CD1c-positive myeloid dendritic cell (primary cell): ENCODE measurements around the gene MRPS16.

ENCODE experiments used
- DNase-seq: peaks from one replicate; pipeline ENCODE4 v3.0.0-alpha.2; 2016; ENCODE audit errors: extremely low spot score

MRPS16 gene

DNA sequence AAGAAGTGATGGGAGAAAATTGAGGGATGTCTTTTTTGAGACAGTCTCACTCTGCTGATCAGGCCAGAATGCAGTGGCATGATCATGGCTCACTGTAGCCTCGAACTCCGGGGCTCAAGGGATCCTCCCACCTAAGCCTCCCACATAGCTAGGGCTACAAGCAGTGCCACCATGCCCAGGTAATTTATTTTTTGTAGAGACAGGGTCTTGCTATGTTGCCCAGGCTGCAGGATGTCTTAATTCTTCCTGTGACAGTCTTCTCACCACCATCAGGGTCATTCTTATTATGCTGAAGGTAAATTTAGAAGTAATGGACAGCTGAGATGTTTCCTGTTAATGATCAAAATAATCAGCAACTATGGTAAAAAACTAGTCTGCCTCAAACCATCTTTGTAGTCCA is 12.5 kb downstream of the MRPS16 start:
- DNase-seq = no peak

DNA sequence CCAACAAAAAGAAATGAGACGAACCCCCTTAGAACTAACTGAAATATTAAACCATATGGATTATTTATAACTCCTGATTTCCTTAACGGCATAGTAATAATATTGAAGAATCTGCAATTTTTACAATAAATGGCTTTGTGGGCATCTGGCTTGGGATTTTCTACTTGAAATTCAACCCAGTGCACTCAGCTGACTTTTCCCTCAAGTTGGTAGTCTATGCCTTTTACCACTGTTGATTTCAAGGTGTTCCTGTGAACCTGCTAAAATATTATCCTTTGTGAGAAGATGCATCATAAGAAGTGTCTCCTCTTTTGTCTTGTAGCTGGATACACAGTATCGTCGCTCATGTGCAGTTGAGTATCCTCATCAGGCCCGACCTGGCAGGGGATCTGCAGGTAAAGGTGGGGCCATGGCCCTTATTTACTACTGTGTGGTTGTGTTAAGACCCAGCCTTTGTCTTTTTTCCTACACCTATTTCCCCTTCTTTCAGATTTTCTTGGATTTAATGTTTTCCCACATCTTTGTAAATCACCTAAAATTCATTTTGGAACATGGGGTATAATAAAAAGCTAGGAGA is 13.4 kb downstream of the MRPS16 start:
- DNase-seq = no peak

DNA sequence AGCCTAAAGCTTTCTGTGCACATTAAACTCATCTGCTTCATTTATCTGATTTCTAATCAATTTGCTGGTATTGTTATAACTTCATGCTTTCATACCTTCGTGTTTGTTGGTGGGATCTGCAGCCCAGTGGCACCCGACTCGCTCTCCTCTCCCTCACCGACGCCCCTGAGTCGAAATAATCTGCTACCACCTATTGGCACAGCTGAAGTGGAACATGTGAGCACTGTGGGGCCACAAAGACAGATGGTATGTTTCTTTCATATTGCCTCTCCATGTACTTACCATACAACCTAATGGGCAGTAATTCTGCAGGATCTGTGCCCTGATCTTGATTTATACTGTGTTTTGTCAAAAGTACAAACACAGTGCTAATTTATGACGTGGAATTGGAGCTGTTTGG is 17.7 kb downstream of the MRPS16 start:
- no peak for DNase-seq

- no peak for DNase-seq
Measured at GRCh38 chr10:73233883-73234282, 18.6 kb downstream of the MRPS16 start.

DNA sequence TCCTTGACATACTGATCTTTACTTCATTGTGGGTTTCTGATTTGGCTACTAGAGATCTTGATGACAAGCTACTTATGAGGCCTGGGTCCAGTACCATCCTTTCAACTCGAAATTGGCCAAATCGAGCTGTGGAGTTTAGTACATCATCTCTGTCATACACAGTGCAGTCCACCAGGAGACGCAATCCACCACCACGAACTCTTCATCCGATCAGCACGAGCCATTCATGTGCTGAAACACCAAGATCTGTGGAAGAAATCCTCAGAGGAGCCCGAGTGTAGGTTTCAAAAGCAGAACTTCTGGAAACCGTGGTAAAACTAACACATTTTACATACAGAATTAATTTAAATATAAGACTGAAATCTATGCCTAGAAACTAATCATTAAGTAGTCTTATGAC is 19.6 kb downstream of the MRPS16 start:
- DNase-seq = no peak

DNA sequence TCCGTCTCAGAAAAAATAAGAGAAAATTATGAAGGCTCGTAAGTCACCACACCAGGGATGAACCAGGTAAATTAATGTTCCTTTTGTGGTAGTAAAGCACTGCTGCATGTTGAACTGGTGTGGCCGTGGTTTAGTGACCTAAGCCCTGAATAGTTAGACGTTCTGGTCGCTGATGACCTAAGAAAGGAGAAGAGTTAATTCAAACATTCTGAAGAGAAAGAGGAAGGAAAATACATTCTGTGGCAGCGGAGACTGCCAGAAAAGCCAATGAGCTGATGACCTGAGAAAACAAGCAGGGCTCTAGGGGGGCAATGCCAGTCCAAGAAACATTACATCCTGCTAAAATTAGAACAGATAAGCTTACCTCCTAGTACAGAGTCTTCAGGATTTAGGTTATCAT is 22.9 kb downstream of the MRPS16 start:
- DNase-seq = peak; percentile 60

DNA sequence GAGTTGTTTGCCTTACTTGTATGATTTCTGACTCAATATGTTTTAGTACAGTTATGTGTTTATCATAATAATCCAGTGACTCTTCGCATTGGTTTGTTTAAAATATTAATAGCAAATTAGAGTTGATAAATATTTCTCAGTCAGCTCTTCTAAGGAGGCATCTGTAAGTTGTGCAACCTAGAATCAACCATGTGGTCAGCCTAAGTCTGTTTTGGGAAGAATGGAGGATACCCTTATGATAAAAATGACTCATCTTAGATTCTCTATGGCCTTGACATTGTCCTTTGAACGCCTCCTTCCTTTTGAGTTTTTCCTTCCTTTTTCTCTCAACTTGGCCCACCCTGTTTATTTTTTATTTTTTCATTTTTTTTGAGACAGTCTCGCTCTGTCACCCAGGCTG is 24.2 kb downstream of the MRPS16 start:
- DNase-seq = peak; percentile 29

GRCh38 chr10:73226663-73227062 is 25.8 kb downstream of the MRPS16 start:
- DNase-seq = no peak

GRCh38 chr10:73225518-73225917 is 26.9 kb downstream of the MRPS16 start:
- no peak for DNase-seq

- DNase-seq = no peak
Measured at GRCh38 chr10:73220989-73221388, 31.5 kb downstream of the MRPS16 start.

DNA sequence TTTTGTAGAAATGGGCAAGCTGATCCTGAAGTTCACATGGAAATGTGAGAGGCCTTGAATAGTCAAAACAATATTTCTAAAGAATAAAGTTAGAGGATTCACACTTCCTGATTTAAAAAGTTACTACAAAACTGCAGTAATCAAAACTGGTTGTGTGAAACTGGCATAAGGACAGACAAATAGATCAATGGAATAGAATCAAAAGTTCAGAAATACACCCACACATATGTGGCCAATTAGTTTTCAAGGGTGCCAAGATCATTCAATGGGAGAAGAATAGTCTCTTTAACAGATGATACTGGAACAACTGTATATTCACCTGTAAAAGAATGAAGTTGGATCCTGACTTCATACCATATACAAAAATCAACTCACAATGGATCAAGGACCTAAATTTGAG is 33.1 kb downstream of the MRPS16 start:
- no peak for DNase-seq

DNA sequence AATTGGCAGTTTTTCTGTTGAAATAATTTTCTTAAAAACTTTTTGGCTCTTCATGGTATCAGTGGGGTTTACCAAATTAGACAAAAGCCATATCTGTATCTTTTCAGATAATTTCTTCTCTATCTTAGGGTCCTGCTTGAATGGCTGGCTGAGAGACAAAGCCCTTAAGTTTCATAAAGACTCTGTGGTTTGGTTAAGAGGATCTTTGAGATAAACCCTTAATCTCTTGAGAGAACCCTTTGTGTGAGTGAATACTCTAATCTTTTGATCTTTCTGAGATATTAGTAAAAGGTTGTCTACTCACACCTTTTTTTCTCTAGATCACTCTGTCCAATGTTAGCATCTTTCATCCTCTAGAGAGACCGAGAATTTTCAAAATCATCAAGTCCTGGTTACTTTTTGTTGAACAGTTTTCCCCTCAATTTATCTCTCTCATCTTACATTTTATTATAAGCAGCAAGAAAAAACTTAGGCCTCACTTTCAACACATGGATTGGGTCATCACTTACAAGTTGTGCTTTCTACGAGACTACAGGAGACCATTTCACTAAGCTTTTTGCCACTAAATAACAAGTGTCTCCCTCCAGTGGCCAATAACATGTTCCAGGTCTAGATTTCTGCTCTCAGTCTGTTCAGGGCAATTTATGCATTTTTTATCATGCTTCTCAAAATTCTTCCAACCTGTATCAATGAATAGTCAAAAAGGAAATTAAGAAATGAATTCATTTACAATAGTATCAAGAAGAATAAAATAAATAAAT is 33.8 kb downstream of the MRPS16 start:
- DNase-seq = peak; percentile 10

DNA sequence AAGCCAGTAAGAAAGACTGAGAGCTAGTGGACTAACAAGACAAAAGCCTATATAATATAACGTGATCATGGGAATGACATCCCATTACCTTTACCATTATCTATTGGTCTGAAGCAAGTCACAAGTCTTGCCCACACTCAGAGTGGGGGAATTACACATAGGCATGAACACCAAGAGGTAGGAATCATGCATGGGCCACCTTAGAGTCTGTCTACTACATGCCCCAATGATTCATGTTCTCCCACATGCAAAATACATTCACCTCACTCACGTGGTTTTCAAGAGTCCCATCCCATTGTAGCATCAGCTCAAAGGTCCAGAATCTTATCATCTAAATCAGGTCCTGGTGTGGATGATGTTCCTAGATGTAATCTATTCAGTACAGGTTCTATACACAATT is 34.8 kb downstream of the MRPS16 start:
- DNase-seq = no peak

GRCh38 chr10:73215749-73216148 is 36.7 kb downstream of the MRPS16 start:
- DNase-seq = no peak

- DNase-seq = no peak
Measured at GRCh38 chr10:73211106-73211811, 41.2 kb downstream of the MRPS16 start.

- no peak for DNase-seq
Measured at GRCh38 chr10:73210395-73211105, 41.9 kb downstream of the MRPS16 start.

- no peak for DNase-seq
Measured at GRCh38 chr10:73209705-73210104, 42.7 kb downstream of the MRPS16 start.

GRCh38 chr10:73207883-73208282 is 44.6 kb downstream of the MRPS16 start:
- no peak for DNase-seq

GRCh38 chr10:73206385-73206784 is 46.1 kb downstream of the MRPS16 start:
- no peak for DNase-seq

DNA sequence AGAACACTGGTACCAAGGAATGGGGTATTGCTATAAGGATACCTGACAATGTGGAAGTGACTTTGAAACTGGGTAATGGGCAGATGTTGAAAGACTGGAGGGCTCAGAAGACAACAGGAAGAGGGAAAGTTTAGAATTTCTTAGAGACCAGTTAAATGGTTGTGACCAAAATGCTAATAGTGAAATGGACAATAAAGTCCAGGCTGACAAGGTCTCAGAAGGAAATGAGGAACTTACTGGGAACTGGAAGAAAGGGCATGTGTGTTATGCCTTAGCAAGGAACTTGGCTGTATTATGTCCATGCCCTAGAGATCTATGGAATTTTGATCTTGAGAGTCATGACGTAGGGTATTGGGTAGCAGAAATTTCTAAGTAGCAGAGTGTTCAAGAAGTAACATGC is 46.6 kb downstream of the MRPS16 start:
- DNase-seq = peak; percentile 13

DNA sequence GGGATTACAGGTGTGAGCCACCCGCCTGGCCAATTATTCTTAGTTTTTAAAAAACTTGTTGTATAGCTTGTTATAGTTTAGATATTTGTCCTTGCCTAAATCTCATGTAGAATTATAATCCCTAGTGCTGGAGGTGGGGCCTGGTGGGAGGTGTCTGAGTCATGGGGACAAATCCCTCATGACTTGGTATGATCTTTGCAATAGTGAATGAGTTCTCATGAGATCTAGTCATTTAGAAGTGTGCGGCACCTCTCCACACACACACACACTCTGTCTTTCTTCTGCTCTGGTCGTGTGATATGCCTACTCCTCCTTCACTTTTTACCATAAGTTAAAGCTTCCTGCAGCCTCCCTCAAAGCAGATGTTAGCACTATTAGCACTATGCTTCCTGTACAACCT is 47.4 kb downstream of the MRPS16 start:
- DNase-seq = no peak
